GM11168 (cell line): ENCODE results near the gene HNF1B.

Source experiments
- in situ Hi-C: fragments of 300-500 bp; cut with MboI; formaldehyde crosslinking; loops from one replicate; pipeline ENCODE4 v1.12.0; 2022; ENCODE audit warnings: low sequenced_read_pairs; ENCODE audit not compliant: unreplicated experiment

Gene HNF1B

DNA sequence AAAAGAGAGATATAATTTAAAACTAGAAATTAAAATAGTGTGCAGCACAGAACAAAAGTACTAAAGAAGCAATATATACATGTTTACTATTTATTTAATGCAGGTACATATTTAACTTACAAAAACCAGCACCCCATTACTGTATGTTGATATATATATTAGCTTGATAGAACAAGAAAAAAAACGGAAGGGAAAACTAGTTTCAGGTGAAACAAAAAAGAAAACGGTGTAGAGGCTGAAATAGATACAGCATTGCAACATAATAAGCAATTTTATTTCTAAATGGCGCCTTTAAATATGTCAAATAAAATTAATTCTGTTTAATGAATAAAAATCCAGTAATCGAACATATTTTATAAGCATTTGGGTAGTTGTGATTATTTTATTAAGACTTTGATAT lies 3.9 kb downstream of the HNF1B start:
- in situ Hi-C loops: no loop called here

DNA sequence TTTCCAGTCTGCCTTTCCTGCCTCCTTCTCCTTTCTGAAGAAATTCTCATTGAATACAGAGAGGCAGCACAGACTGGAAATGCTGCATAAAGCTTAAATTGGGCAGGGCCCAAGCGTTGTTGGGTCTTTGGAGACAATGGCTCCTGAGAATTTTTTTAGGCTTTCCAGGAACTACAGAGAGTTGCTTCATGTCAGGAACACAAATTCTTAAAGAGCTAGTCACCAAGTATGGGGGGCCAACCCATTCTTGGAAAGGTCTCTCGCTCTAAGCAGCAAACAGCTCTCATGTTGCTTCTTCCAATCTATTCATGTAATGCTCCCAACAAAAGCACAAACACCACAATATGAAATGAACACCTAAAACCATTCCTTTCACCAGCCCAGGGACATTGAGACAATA lies 6.9 kb downstream of the HNF1B start:
- in situ Hi-C loops: no loop called here

DNA sequence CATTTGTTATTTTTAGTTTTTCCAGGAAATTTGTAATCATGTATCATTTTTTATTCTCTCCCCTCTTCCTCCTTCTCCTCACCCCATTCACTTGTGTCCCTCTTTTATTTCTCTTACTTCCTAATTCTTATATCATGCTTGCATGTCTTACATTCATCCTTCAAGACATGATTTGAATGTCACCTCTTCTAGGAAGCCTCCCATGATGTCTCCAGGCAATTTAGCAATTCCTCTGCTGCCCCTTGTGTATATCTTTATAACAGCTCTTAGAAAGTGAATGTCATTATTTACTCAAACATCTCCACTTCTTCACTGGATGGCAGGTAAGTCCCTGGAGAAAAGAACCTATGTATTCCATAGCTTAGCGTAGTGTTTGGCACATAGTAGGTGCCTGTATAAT lies 7.8 kb downstream of the HNF1B start:
- in situ Hi-C loops: no loop called here

DNA sequence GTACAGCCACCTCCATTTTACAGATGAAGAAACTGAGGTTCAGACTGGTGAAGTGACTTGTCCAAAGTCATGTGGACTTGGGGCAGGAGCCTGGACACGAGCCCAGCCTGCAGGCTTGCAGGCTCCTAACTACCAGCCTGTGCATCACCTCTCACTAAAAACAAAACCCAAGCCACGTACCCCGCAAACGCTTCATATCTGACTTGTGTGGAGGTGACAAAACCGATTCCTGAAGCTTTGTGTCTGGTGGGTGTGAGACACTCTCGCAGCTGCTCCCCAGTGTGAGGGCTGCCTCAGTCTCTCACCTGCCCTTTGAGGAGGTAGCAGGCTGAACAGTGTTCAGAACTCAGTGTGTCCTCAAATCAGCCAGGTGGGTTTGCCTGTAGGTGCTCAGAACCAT lies 8.4 kb downstream of the HNF1B start:
- in situ Hi-C loops: no loop called here

DNA sequence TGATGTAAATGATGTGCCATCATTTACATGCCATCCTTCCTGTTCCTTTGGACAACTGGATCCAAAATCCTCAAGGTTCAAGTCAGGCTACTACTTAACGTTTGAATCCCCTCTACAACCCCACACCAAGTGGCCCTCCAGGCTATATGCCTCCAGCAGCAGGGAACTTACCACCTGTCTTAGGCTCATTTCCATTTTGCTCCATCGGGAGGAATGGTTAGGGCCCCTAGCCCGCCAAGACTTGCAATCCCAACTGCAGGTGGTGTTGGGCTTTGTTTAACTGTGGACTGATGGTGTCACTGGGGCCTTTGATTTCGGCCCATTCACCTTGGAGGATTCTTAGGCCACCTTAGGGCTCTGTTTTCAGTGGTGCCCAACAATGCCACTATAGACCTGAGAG lies 9.7 kb downstream of the HNF1B start:
- in situ Hi-C loops: no loop called here

DNA sequence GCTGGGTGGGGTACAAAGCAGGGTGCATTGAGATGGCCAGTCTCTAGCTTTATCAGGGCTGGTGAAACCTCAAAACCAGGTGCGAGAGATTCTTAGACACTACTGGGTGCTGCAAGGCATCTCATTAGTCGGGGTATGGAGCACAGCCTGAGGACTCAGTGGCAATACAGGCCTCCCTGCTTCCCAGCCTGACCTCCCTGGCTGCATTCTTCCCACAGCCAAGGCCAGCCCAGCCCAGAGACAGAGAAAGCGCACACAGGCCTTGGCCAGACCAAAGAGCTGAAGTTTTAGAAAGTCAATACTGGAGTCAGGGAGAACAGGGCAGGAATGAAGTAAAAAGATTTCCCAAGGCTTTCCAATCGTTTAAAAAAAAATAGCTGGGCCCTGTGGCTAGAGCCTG lies 12.5 kb downstream of the HNF1B start:
- in situ Hi-C loops: no loop called here

DNA sequence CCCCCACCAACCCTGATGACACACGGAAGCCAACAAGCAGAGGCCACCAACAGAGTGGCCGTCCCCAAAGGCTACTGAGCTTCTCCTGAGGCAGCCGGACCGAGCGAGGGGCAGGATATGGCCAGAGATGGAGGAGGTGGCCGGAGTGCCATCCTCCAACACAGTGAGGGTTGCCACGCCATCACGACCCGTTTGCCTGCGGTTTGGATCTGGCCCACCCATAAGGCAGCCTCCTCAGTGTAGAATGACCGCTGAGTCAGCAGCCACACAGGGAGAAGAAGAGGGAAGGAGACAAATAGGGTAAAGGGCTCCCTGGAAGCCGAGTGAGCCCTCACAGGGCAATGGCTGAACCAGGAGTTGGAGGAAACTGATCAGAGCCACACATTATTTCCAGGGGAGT lies 13.8 kb downstream of the HNF1B start:
- in situ Hi-C loops: no loop called here

DNA sequence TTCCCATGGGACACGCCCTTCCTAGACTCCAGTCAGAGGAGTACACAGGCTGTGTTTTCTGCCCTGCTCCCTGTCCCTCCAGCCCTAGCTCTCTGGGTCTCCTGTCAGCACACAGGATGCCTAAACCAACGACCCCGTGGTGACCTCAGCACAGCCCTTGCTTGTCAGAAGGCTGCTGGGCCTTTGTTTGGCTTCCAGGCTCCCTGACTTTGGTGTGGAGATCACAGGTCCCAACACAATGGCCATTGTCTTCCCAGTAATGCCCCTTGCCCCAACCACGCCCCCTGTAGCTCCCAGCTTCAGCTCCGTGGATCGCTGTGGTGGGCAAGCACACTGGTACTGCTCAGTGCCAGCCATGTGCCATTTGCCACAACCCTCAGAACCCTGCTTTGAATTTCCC lies 15.0 kb downstream of the HNF1B start:
- in situ Hi-C loops: no loop called here

DNA sequence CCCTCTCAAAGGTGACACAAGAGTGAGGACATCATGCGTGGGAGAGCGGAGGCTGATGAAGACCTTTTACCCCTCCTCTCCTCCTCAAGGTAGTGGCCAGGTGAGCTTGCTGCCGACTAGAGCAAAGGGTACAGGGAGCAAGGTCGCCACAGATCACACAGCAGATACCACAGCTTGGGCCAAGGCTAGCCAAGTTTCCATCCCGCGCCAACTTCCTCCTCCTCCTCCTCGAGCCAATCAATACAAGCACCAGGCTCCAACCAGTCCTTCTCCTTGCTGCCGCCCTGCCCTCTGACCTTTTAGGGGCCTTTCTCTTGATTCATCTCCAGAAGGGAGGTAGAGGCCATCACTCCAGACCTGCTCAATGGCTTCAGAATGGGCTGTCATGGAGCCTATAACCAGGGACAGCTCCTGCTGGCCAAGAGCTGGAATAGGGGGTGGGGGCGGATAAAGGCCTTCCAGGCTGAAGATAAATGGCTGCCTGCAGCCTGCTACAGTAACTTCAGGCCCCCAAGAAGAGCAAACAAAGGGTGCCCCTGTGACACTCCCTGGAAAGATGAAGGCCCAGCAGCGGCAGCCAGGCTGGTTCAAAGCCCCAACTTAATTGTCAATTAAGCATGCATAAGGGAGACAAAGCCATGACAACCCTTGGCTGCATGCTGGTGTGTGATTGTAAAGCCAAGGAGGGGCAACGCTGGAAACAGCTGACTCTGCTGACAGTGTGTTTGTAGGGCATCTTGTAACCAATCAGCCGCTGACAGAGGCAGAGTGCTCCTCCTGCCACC lies 17.8 kb downstream of the HNF1B start:
- in situ Hi-C loops: no loop called here

DNA sequence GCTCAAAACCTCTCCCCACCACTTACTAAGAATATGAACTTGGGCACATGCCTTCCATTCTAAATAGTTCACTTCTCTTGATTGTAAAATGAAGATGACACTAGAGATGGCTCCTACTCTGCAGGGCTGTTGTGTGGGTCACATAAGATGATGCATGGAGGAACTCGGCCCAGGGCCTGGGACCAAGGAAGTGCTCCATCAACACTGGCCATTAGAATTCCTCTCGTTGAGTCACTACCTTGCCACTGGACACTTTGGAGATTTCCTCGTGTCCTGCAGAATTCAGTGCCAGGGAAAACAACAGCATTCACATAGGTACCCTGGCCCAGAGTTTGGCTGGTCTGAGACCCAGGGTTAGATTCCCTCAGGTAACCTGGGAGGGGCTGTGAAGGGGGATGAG lies 18.6 kb downstream of the HNF1B start:
- in situ Hi-C loops: no loop called here

DNA sequence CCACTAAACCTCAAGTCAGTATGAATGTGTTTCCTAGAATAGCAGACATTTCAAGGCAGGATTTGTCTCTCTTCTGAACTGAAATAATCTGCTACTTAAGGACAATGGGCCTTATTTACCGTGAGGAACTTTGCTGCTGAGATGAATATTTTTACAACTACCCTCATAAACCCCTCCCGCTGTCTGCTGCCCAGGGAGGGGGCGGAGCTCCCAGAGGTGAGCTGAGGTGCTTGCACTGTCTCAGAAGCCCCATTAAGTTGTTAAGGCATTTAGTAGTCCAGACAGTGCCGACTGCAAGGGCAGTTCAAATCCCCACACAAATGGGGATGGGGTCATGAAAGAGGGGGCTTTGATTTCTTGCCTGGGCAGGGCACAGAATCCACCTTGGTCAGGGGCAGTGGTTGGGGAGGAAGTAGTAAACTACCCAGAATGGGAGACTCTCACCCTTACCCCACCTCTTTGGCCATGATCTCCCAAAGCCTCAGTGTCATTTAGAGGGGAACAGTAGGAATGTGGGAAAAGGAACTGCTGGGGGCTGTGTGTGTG lies 19.2 kb downstream of the HNF1B start:
- in situ Hi-C loops: no loop called here

DNA sequence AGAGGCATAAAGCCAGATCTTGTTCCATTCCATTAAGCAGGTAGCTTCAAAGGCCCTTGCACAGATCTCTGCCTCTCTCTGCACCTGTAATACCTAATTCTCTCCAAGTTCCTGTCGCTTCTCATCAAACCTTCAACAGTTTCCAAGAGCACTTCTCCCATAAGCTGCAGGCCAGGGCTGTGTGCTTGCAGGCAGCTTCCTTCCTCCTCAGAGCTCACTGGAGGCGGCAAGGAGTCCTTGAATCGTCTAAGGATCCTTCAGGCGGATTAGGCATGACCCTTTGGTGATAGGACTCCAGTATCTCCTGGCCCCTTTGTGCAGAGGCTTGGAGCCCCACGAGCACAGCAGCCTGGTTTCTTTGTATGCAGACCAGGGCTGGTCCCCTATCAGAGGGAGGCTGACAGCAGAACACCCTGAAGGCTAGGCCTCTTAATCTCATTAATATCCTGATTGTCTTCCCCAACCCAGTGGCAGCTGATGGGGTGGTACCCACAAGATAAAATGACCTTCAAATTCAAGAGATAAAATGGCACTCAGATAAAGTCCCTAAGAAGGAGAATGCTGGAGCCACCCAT lies 19.8 kb downstream of the HNF1B start:
- in situ Hi-C loops: no loop called here

DNA sequence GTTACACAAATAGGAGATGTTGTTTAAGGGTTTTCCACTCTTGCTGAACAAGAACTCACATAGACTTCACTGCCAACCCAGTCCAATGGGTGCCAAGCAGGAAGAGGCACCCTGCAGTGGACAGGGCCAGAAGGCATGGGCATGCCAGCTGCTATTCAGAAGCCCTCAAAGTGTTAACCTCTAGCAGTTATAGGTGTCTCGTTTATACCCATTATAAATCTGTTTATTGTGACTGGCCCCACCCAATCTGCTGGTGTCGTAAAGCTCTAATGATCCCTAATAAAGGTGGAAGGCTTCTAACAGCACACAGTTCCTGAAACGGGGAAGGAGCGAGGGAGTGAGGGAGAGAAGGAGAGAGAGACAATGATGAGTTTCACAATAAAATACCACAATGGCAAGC lies 23.9 kb downstream of the HNF1B start:
- in situ Hi-C loops: no loop called here

DNA sequence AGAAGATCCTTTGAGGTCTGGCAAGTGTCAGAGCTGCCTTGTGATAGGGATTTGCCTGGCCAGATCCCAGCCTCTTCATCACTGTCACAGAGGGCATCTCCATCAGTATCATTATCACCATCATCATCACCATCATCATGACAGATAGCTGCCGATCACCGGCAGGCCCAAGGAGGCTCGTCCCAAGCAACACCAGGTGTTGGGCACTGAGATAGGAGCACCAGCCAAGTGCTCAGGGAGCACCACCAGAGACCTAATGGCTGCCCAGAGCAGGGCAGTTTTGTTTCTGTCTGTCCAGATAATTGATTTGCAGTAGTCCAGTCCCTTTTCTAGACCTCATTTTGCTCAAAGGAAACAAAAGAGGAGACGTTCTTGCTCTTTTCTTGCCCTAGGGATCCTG lies 25.0 kb downstream of the HNF1B start:
- in situ Hi-C loops: no loop called here

DNA sequence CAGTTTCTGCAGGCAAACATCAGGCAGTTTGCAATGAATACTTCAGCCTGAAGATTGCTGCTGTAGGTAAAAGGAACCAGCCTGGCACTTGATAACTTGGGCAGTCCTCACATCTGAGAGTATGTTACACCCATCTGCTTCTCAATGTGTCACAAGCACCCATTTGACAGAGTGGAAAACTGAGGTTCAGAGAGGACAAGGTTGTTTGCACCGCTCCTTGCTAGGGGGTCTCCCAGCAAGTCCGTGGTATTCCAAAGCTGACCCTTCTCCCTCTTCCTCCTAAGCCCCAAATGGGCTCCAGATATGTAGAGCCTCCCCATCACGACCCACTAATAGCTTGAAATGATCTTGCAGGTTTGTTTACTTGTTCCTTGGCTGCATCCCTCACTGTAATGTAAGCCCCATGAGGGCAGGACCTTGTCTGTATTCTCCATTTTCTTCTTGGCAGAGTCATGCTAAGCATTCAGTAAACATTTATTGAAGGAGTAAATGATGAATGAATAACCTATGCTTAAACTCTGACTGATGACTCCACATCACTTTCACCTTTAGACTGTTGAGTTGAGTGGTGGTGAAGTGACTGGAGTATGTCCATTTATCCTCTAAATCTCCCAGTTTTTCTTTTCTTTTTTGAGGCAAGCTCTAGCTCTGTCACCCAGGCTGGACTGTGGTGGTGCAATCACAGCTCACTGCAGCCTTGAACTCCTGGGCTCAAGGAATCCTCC lies 26.4 kb downstream of the HNF1B start:
- in situ Hi-C loops: no loop called here

DNA sequence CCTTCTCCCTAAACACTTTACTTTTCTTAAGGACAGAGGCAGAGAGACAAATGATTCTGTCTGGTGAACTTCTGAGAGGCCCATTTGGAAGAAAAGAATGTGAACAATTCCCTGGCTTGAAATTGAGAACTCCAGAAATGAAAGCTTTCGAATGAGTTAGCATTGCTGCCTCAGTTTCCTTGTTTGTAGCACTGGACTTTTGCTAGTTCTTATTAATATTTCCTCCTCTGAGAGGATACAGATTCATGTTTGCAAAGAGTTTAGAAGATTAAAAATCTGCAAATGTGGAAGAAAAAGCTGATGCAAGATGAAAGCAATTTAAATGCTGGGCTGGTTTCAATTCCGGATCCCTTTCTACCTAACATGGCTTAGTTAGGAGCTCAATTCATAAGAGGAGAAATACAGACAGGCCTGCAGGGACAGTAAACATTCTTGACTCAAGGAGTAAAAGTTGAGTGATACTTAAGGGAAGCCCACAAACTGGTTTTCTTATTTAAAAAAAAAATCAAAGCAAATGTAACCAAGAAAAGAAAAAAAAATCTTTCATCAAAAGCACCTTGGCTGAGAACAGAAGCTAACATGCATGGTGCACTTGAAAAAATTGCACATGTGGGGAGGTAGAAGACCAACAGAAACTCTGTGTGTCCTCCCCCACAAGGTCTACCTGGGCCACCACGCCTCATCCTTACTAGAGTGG lies 27.1 kb downstream of the HNF1B start:
- in situ Hi-C loops: no loop called here

DNA sequence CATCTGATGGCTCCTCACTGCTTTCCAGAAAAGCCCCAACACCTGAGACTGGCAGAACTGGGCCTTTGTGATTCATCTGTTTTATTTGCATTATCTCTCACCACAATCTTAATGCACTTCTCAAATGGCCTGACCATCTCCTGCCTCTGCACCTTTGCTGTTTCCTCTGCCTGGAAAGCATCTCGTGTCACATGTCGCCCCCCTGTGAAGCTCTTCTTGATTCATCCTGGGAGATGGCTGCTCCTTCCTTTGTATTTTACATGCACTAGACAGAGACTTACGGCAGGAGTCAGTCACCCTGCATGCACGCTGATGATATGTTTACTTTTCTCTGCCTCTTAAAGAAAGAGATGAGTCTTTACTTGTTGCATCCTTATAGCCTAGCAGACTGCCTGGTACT lies 30.0 kb downstream of the HNF1B start:
- in situ Hi-C loops: no loop called here

DNA sequence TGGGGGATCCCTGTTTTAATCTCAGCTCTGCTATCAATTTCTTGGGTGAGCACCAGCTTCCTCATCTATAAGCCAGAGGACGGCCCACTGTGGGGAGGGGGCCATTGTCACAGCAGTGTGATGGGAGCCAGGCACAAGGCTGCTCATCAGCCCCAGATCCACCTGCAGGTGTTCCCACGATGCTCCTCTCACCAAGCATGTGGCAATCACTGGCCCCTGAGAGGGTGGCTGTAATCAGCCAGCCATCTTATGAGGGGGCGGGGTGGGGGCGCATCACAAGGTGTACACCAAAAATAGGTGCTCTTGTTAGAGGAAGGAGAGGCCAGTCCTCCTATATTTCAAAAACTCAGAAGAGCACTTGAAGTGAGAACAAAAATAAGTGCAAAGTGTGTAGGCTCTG lies 31.2 kb downstream of the HNF1B start:
- in situ Hi-C loops: no loop called here

DNA sequence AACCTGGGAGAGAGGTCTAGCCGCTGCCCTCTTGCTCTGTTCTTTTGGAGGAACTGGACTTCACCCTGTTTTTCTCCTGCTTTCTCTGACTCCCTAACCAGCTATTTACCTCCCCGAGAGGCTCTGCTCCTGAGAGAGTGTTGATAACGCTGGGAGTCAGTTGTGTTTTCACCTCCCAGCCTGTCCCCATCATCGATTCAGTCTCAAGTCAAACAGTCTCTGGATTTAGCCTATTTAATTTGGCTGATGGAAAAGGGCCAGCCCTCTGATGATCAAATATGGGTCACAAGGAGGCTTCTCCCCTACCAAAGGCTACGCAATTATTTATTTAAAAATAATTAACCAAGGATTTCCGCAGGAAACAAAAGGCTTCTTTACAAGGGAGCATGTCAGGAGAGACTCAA lies 31.8 kb downstream of the HNF1B start:
- in situ Hi-C loops: no loop called here

DNA sequence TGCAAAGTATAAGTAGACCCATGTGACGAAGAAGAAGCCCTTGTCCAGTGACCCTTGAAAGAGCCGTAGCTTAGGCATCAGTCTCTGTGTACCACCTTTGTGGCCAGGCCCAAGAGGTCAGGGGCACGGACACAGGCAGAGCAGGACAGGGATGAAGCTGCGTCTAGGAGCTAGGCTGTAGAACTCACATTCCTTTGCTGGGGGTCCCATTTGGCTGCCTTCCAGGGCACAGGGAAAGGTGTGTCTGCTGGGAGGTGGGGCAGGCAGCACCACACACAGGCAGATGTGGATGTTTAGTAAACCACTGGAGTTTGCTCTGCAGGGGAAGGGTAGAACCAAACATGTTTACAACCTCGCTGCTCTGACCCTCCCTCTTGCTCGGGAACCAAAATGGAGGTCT lies 33.7 kb downstream of the HNF1B start:
- in situ Hi-C loops: no loop called here

DNA sequence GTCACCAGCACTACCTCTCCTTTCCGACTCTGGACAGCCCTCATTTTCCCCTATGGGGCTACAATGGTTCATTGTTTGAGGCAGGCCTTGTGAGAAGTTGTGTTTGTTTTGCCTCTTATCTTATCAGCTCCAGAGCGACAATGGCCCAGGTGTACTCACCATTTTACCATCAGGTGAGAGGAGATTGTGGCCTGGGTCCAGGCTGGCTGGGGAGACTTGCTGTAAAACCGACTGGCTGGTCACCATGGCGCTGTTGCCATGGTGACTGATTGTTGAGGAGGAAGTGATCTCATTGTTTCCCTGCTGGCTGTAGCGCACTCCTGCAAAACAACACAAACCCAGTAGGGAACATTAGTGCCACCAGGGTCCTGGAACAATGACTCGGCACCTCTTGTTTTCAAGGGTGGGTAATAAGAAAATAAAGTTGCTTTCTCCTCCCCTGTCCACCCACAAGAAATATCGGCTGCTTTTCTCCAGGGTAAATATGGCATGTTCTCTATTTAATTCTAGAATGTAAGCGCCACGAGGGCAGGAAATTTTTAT lies 34.4 kb downstream of the HNF1B start:
- in situ Hi-C loops: no loop called here
